HEK293T (cell line): ENCODE measurements around the gene KIRREL3.

Source experiments
- CTCF ChIA-PET: fragments of 350-600 bp; formaldehyde crosslinking; extraction: SDS; loops from one replicate; lab custom pipeline; 2021; ENCODE audit warnings: antibody characterized with exemption, inconsistent platforms; lab: Yijun Ruan, JAX
- POLR2A ChIA-PET: fragments of 350-600 bp; formaldehyde crosslinking; extraction: SDS; loops from one replicate; lab custom pipeline; 2020; ENCODE audit warnings: antibody characterized with exemption, inconsistent platforms; lab: Yijun Ruan, JAX
- DNase-seq: peaks from one replicate; pipeline ENCODE4 v3.0.0; 2012; ENCODE audit warnings: mixed read lengths; ENCODE audit errors: extremely low spot score
- ARNT ChIP-seq: fragments of 450-650 bp; IDR thresholded peaks from 2 replicates; pipeline ENCODE4 v1.6.1; 2017; ENCODE audit warnings: mild to moderate bottlenecking
- BHLHE40 ChIP-seq: fragments of 450-650 bp; IDR thresholded peaks from 2 replicates; pipeline ENCODE4 v1.6.1; 2016; ENCODE audit warnings: mild to moderate bottlenecking, moderate library complexity, borderline replicate concordance
- CTBP1 ChIP-seq: fragments of 450-650 bp; IDR thresholded peaks from 2 replicates; pipeline ENCODE4 v1.6.1; 2016; ENCODE audit warnings: borderline replicate concordance
- ELF4 ChIP-seq: fragments of 450-650 bp; IDR thresholded peaks from 2 replicates; pipeline ENCODE4 v1.6.1; 2017; ENCODE audit warnings: antibody characterized with exemption
- FOXA1 ChIP-seq: fragments of 450-650 bp; IDR thresholded peaks from 2 replicates; pipeline ENCODE4 v1.6.1; 2016; ENCODE audit warnings: mild to moderate bottlenecking
- FOXK2 ChIP-seq: fragments of 450-650 bp; IDR thresholded peaks from 2 replicates; pipeline ENCODE4 v1.6.1; 2016; ENCODE audit warnings: mild to moderate bottlenecking
- FOXM1 ChIP-seq: fragments of 450-650 bp; IDR thresholded peaks from 2 replicates; pipeline ENCODE4 v1.6.1; 2017; ENCODE audit warnings: mild to moderate bottlenecking, borderline replicate concordance
- HDGF ChIP-seq: fragments of 450-650 bp; IDR thresholded peaks from 2 replicates; pipeline ENCODE4 v1.6.1; 2017; ENCODE audit warnings: antibody characterized with exemption, borderline replicate concordance
- L3MBTL2 ChIP-seq: fragments of 450-650 bp; conservative IDR thresholded peaks from 2 replicates; pipeline ENCODE4 v1.6.1; 2016; ENCODE audit warnings: mild to moderate bottlenecking
- LEF1 ChIP-seq: fragments of 450-650 bp; IDR thresholded peaks from 2 replicates; pipeline ENCODE4 v1.6.1; 2017; ENCODE audit warnings: mild to moderate bottlenecking, borderline replicate concordance
- NFRKB ChIP-seq: fragments of 450-650 bp; IDR thresholded peaks from 2 replicates; pipeline ENCODE4 v1.6.1; 2016; ENCODE audit warnings: mild to moderate bottlenecking, moderate library complexity
- PKNOX1 ChIP-seq: fragments of 450-650 bp; IDR thresholded peaks from 2 replicates; pipeline ENCODE4 v1.6.1; 2016
- SP1 ChIP-seq: fragments of 450-650 bp; IDR thresholded peaks from 2 replicates; pipeline ENCODE4 v1.6.1; 2017
- SUZ12 ChIP-seq: fragments of 450-650 bp; IDR thresholded peaks from 2 replicates; pipeline ENCODE4 v1.6.1; 2016; ENCODE audit warnings: mild to moderate bottlenecking
- TARDBP ChIP-seq: fragments of 450-650 bp; IDR thresholded peaks from 2 replicates; pipeline ENCODE4 v1.6.1; 2016
- ZNF384 ChIP-seq: fragments of 450-650 bp; IDR thresholded peaks from 2 replicates; pipeline ENCODE4 v1.6.1; 2016

Gene KIRREL3

GRCh38 chr11:126477535-126478305 is 522.9 kb downstream of the KIRREL3 start:
- no peak for DNase-seq
- POLR2A ChIA-PET, result interaction anchor here (1.1 kb wide), 1 partner anchor 174 kb away, joined by 3 read pairs; the partner anchor contains the start of gene DCPS
- CTCF ChIA-PET, result no interaction called here
- TF ChIP-seq NFRKB (no peak), FOXA1 (no peak), PKNOX1 (no peak), TARDBP (no peak), ZNF384 (no peak), L3MBTL2 (no peak), BHLHE40 (no peak), FOXK2 (no peak), HDGF (no peak), CTBP1 (no peak), ELF4 (no peak), SP1 (no peak)

GRCh38 chr11:126476977-126477376 is 523.6 kb downstream of the KIRREL3 start:
- ChIA-PET POLR2A (interaction anchor here (1.1 kb wide), 1 partner anchor 173 kb away, joined by 3 read pairs; the partner anchor contains the start of gene DCPS), CTCF (no interaction called here)
- TF ChIP-seq LEF1, result no peak
- DNase-seq, result no peak

- ChIA-PET CTCF (no interaction called here), POLR2A (interaction anchor here (1.1 kb wide), 1 partner anchor 172 kb away, joined by 3 read pairs; the partner anchor contains the start of gene DCPS)
- TF ChIP-seq ELF4 (no peak), CTBP1 (no peak), FOXM1 (no peak), FOXK2 (no peak), HDGF (no peak), TARDBP (no peak), BHLHE40 (no peak), FOXA1 (no peak), PKNOX1 (no peak)
- no peak for DNase-seq
Measured at GRCh38 chr11:126476266-126476924, 524.2 kb downstream of the KIRREL3 start.

GRCh38 chr11:126475014-126475991 is 525.3 kb downstream of the KIRREL3 start:
- ChIA-PET POLR2A (no interaction called here), CTCF (no interaction called here)
- TF ChIP-seq CTBP1 (no peak), ARNT (no peak), LEF1 (no peak), SUZ12 (no peak), ELF4 (no peak), L3MBTL2 (no peak), FOXK2 (no peak), SP1 (no peak), NFRKB (no peak), BHLHE40 (no peak), TARDBP (no peak), FOXM1 (no peak), HDGF (no peak)
- DNase-seq, result no peak

GRCh38 chr11:126474220-126474619 is 526.4 kb downstream of the KIRREL3 start:
- CTCF ChIA-PET, result no interaction called here
- TF ChIP-seq BHLHE40, result no peak
- no peak for TF ChIP-seq LEF1
- no peak for TF ChIP-seq PKNOX1
- no peak for TF ChIP-seq ARNT
- no peak for TF ChIP-seq SUZ12
- TF ChIP-seq SP1, result no peak
- TF ChIP-seq CTBP1, result no peak
- TF ChIP-seq ZNF384, result no peak
- TF ChIP-seq FOXK2, result no peak
- TF ChIP-seq NFRKB, result no peak
- no peak for TF ChIP-seq HDGF
- TF ChIP-seq TARDBP, result no peak
- TF ChIP-seq L3MBTL2, result no peak
- TF ChIP-seq FOXA1, result no peak
- POLR2A ChIA-PET, result no interaction called here
- no peak for DNase-seq
